Measurements from ENCODE around the gene SCYL2.

The SCYL2 gene

DNA sequence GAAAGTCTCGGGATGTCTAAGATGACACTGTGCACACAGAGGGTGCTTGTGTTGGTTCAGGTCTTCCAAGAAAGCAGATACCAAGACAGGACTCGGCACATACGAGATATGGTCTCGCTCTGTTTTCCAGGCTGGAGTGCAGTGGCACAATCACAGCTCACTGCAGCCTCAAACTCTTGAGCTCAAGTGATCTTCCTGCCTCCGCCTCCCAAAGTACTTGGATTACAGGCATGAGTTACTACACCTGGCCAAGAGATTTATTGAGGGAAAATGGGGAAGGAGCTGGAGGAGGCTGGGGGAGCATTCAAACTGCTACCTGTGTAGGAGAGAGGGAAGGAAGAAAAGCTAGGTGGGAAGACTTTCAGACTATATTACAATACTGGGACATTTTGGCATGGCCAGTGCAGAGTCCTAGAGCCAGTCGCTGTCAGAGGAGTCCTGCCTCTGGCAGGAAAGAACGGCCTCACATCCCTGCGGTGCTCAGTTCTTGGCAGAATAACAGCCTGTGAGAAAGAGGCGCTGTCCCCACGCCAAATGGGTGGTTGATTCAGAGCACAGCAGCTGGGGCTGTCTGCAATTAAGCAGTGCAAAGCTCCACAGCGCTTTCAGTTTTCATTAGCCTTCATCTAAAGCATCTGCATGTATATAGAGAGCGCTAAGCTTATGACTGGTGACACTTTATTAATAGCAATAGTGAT, 108.2 kb downstream of the SCYL2 start:
- peak; percentile 54 for DNase-seq (ENCODE audit: low read depth)

DNA sequence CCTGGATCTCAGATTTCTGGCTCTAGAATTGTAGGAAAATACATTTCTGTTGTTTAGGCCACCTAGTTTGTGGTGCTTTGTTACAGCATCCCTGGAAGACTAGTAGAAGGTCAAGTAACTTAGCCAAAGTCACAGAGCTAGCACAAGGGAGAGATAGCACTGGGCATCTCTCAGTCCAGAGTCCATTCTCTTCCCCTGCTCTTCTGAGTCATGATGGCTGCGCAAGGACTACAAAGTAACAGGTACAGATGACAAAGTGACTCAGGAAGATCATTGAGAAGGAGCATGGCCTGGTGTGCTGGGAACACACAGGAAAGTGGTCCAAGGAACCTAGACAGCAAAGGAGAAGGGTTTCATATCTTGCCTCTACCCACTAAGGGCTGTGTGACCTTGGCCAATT, 109.2 kb downstream of the SCYL2 start:
- no peak for DNase-seq (ENCODE audit: low read depth)

DNA sequence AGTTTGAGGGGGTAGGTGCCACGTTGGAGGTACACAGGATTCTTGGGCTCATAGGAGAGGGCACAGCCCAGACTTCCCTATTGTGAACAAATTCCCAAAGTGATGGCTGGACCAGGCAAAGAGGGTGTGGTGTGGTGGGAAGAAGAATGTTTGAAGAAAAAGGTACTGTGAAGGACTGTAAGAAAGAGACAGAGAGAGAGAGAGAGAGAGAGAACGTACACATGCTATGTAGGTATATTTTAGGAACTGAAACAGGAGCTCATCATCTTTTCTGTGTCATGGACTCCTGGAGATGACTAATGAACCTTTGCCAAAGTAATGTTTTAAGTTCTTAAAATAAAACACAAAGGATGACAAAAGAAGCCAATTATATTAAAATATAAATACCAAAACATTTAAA, 114.4 kb downstream of the SCYL2 start:
- DNase-seq (ENCODE audit: low read depth) = no peak

DNA sequence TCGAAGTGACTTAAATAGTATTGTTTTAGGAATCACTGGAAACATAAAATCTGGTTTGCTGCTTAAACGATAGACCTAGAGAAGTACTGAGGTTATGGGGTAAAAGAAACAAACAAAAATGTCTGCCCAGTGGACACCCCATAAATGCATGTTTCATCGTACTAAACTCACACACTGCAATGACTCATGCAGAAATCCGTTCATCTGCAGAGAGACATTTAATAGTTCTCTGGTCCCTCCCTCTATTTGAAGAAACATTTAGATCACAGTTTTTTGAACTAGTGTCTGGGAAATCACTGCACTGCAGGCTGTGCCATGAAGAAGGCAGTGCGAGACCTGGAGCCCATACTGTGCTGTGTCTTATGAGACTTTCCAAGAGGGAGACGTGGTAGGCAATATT, 115.4 kb downstream of the SCYL2 start:
- peak; percentile 40 for DNase-seq (ENCODE audit: low read depth)

DNA sequence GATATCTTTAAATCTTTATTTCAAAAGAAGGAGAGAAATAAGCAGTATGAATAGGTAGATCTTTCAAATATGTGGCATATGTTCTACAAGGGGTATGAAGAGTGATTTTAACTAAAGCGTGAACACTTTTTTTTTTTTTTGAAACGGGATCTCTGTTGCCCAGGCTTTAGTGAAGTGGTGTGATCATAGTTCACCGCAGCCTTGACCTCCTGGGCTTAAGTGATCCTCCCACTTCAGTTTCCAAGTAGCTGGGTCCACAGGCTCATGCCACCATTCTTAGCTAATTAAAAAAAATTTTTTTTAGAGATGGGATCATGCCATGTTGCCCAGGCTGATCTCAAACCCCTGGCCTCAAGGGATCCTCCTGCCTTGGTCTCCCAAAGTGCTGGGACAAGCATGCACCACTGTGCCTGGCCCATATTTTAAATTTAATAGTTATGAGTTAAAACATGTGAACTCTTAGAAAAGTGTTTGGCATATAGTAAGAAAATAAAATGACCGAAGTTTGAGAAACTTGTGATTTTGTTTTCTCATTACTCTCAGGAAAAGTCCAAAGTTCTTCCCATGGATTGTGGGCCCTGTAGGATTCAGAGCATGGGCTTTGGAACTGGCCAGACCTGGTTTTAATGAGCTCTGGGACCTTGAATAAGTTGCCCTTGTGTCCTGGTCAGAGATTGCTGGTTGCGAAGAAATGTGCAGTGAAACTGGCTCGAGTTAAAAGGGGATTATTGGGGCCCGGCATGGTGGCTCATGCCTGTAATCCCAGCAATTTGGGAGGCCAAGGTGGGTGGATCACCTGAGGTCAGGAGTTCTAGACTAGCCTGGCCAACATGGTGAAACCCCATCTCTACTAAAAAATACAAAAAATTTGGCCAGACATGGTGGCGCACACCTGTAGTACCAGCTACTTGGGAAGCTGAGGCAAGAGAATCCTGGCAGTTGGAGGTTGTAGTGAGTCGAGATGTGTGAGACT, 116.9 kb downstream of the SCYL2 start:
- no peak for DNase-seq (ENCODE audit: low read depth)

DNA sequence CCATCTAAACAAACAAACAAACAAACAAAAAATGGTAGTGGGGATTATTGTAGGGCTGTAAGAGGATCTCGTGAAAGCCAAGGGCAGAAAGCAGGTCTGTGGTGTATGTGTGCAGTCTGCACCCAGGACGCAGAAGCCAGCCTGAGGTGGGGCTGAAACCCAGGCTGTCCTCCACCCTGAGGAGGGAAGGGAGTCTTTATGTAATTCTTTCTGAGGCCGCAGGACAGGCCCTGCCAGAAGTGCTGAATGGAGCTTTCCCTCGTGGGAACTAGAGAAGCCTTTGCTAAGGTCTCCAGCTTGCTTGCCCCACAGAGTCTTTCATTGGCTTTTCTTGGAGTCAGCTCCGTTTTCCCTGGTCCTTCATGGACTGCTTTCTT, 117.6 kb downstream of the SCYL2 start:
- no peak for DNase-seq (ENCODE audit: low read depth)

DNA sequence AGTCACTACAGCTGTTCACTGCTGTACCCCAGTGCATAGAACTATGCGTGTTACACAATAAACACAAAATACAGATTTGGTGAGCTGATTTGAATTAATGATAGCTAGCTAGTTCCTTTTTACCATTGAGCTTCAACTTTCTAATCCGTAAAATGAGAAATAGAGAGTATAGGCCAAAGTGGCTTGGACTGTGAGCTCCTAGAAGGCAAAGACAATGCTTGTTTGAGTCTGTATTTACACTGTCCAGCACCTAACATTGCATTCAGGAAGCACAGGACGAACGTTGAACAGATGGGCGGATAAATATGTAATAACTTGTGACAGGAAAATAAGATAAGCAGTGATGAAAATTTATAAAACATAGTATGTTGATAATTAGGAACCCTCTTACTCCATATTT, 121.4 kb downstream of the SCYL2 start:
- DNase-seq (ENCODE audit: low read depth) = no peak

All from EH (cell line).